ENCODE results near the gene KIFC1.
"Not testable (repeated sequence)": the region's sequence is repeated elsewhere in the genome, so short reads cannot be mapped to it uniquely, and the experiment has no call there.

Gene KIFC1, protein sequence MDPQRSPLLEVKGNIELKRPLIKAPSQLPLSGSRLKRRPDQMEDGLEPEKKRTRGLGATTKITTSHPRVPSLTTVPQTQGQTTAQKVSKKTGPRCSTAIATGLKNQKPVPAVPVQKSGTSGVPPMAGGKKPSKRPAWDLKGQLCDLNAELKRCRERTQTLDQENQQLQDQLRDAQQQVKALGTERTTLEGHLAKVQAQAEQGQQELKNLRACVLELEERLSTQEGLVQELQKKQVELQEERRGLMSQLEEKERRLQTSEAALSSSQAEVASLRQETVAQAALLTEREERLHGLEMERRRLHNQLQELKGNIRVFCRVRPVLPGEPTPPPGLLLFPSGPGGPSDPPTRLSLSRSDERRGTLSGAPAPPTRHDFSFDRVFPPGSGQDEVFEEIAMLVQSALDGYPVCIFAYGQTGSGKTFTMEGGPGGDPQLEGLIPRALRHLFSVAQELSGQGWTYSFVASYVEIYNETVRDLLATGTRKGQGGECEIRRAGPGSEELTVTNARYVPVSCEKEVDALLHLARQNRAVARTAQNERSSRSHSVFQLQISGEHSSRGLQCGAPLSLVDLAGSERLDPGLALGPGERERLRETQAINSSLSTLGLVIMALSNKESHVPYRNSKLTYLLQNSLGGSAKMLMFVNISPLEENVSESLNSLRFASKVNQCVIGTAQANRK

GRCh38 chr6:33391278-33391921, at the start of gene KIFC1:
TSS of gene KIFC1 (plus strand) at chr6:33391823. CDS start at chr6:33391986, 163 bp downstream.
- DNase-seq = peak; percentile 99

DNA sequence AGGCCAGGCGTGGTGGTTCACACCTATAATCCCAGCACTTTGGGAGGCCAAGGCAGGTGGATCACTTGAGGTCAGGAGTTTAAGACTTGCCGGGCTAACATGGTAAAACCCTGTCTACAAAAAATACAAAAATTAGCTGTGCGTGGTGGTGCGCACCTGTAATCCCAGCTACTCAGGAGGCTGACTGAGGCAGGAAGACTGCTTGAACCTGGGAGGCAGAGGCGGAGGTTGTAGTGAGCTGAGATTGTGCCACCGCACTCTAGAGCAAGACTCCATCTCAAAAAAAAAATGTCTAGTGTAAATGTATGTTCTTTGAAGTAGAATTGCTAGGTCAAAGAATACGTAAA, 48.0 kb upstream of the KIFC1 start:
- not testable (repeated sequence) for DNase-seq

- peak; percentile 63 for DNase-seq
These were observed 47.5 kb upstream of the KIFC1 start for GRCh38 chr6:33343953-33344611.

DNA sequence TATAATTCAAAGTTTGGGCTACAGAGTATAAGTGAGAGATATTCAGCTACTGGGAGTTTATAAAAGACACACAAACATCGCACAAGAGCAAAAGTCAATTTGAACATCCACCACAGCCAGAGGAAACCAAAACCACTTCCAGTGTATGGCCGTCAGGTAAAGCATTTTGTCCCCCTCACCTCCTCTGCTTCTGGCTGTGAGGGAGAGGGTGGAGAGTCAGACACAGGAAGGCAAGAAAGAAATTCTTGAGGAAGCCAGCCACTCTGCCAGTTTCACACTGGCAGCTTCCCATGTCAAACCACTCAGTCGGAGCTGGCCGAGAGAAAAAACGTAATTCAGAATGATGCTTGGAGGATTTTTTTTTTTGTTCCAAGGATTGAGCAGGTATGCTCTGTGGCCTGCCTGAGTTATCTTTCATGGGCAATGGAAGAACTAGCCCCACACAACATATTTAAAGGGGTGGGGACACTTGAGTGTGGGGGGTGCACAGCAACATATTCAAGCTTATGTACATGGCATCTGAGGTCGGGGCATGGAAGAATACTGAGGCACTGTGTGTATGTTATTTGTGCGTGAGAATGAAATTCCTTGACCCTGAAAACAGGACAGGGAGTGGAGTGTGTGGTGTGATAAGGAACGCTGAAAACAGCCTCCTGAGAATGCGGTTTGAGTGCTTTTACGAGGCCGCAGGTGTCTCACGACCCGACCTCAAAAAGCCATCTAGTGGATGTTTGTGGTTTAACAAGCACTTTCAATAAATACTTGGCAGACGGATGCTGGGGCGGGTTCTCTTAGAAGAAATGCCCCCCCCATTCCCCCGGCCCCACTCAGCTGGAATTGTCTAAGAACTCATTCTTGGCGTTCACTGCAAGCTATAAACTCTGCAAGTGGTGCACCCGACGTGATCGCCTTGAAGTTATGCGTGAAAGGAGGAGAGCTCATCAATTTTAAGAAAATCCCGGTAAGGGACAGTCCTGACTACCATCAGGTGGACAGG, 46.6 kb upstream of the KIFC1 start:
- DNase-seq = peak; percentile 81

DNA sequence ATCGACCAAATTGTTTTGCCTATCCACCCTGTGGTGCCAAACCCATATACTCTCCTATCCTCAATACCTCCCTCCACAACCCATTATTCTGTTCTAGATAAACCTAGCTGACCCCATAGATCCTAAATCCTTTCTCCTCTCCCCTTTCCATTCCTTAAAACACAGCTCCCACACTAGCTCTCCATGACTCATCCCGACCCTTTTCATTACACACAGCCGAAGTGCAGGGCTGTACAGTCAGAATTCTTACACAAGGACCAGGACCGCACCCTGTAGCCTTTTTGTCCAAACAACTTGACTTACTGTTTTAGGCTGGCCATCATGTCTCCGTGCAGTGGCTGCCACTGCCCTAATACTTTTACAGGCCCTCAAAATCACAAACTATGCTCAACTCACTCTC, 44.7 kb upstream of the KIFC1 start:
- not testable (repeated sequence) for DNase-seq

DNA sequence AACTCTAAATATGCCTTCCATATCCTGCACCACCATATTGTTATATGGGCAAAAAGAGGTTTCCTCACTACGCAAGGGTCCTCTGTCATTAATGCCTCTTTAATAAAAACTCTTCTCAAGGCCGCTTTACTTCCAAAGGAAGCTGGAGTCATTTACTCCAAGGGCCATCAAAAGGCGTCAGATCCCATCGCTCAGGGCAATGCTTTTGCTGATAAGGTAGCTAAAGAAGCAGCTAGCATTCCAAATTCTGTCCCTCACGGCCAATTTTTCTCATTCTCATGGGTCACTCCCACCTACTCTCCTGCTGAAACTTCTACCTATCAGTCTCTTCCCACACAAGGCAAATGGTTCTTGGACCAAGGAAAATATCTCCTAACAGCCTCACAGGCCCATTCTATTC, 43.8 kb upstream of the KIFC1 start:
- no peak for DNase-seq

DNA sequence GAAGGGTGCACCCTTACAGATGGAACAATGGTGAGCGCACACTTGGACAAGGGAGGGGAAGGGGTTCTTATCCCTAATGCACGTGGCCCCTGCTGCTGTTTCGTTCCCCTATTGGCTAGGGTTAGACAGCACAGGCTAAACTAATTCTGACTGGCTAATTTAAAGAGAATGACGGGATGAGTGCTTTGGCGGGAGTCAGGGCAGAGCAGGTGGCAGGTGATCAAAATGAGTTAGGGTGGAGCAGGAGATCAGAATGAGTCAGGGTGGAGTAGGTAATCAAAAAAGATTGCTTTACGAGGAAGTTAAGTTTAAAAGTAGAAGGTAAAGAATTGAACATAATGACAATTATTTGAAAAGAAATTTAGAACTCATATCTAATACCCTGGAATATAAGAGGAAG, 35.8 kb upstream of the KIFC1 start:
- not testable (repeated sequence) for DNase-seq

DNA sequence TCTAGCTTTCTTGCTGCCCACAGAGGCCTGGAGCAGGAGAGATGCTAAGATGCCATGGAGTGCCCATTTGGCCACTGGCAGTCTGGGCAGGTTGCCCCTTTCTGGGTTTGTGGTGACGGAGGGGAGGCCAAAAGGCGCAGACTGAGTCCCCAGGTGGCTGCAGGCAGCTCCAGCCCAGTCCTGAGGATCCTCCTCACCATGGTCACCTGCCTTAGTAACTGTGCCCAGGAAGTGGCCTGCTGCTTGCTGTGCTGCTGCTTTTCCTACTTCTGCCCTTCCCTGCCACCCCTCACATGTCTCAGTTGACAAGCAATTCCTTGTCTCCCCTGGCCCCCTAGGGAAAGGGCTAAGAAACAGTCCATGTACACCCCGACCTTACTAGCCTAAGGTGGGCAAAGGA, 35.3 kb upstream of the KIFC1 start:
- DNase-seq = no peak

DNA sequence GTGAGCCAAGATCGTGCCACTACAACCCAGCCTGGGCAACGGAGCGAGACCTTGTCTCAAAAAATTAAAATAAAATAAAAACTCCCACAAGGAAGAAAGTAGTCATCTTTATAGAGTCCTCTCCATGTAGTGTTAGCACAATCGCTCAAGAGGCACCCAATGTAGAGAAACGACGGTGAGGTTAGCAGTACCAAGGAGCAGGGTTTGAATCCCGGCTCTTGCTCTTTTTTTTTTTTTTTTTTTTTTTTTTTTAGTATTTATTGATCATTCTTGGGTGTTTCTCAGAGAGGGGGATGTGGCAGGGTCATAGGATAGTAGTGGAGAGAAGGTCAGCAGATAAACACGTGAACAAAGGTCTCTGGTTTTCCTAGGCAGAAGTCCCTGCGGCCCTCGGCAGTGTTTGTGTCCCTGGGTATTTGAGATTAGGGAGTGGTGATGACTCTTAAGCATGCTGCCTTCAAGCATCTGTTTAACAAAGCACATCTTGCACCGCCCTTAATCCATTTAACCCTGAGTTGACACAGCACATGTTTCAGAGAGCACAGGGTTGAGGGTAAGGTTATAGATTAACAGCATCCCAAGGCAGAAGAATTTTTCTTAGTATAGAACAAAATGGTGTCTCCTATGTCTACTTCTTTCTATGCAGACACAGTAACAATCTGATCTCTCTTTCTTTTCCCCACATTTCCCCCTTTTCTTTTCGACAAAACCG, 34.3 kb upstream of the KIFC1 start:
- not testable (repeated sequence) for DNase-seq

DNA sequence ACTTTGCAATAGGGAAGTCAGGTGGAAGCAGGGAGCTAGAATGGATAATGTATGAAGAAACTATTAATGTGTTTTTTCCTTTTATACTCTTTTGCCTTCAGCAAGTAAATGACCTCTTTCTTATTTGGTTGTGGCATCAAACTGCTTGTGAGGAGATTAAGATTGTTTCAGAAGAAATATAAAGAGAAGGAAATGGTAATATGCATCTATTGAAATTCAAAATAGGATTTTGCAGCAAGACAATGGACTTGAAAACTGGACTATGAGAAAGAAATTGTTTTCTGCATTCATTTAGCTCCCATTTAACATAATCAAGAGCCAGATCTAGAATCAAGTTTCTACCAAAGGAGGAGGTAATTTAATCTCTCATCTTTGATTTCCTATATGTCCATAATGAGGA, 32.3 kb upstream of the KIFC1 start:
- DNase-seq = no peak

GRCh38 chr6:33363486-33363885, 28.1 kb upstream of the KIFC1 start:
- not testable (repeated sequence) for DNase-seq

- not testable (repeated sequence) for DNase-seq
These were observed 27.0 kb upstream of the KIFC1 start for GRCh38 chr6:33364475-33365205.

DNA sequence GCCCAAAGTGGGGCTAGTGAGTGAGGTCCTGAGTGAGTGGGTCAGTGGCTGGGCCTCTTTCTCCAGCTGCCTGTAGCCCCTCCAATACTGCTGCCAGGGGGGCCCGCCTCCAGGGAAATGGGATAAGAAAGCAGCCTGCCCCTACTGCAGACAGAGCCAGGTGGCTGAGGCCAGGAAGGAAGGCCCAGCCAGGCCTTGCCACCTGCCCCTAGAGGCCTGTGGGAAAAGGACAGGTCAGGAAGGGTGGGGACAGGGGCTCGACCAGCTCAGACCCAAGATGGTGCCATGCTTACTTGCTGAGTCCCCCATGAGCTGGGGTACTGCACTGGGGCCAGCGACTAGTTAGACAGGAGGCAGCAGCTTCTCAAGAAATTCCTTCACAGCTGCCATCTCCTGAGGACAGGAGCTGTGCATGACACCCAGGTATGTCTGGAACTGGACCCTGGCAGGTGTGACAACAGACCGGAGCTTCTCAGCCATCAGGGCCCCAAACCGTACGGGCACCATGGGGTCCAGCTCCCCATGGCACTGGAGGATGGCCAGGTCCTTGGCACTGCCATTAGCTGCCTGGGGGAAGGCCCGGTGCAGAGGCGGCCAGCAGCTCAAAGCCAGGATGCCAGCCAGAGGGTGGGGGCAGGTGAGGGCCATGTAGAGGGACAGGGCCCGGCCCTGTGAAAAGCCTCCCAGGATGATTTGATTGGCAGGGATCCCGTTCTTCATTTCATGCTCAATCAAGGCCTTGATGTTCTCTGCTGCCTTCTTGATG, 26.2 kb upstream of the KIFC1 start:
- not testable (repeated sequence) for DNase-seq

- DNase-seq = no peak
These were observed 24.5 kb upstream of the KIFC1 start for GRCh38 chr6:33367009-33367714.

- DNase-seq = not testable (repeated sequence)
These were observed 24.0 kb upstream of the KIFC1 start for GRCh38 chr6:33367715-33368025.

DNA sequence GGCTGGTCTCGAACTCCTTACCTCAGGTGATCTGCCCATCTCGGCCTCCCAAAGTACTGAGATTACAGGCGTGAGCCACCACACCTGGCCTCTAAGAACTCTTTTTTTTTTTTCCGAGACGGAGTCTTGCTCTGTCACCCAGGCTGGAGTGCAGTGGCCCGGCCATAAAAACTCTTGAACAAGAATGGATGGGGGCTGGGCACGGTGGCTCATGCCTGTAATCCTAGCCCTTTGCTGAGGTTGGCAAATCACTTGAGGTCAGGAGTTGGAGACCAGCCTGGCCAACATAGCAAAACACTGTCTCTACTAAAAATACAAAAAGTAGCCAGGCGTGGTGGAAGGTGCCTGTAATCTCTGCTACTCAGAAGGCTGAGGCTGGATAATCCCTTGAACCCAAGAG, 19.7 kb upstream of the KIFC1 start:
- DNase-seq = not testable (repeated sequence)

DNA sequence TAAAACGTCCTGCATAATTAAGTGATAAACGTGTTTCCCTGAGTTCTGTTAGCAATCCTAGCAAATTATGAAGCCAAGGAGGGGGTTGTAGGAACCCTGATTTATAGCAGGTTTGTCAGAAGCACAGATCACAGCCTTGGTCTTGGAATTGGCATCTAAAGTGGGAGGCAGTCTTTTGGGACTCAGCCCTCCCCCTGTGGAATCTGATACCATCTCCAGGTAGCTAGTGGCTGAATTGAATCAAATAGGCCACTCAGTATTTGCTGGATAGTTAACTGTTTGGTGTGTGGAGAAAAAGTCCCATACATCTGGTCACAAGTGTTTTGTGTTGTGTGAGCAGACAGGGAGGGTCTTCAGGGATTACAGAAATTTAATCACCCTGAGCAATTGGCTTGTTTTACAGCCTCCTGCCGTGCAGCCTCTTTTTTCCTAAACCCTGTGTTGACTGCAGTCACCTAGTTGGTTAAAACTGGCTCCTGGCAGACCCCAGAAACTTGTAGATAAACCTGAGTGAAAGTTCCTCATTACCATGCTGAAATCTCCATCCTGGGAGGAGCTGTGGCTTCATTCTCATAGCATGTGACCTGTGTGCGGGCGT, 19.0 kb upstream of the KIFC1 start:
- DNase-seq = no peak

- DNase-seq = no peak
These were observed 17.4 kb upstream of the KIFC1 start for GRCh38 chr6:33373960-33374910.

All from activated CD4-positive, alpha-beta T cell treated with anti-CD3 and anti-CD28 coated beads, Interleukin-2, amount 50 U/mL, for 16 hours (primary cell).